ENCODE results near the gene TOP3B. TPM values are rescaled to one million over a fixed set of nuclear protein-coding genes. Genes with fewer than 3 reads are reported as not detected.

TOP3B gene
- 10 to 100 TPM; 45.7 to 49.9 TPM for total RNA-seq

GRCh38 chr22:21982338-21982965 is at the start of gene TOP3B:
Gene TOP3B, minus strand, starts transcription at chr22:21982787. Its CDS starts 7,078 bp downstream, at chr22:21975709.

GRCh38 chr22:21952586-21953571 is 29.7 kb downstream of the TOP3B start, which contains the start of gene PPM1F:
Gene PPM1F, minus strand, starts transcription at chr22:21952848. Its CDS starts 6,800 bp downstream, at chr22:21946048.

Other genes starting within 250 kb of the TOP3B start
- 10 to 100 TPM; 13.0 to 13.8 TPM for gene YPEL1, start 247.0 kb downstream of the TOP3B start, total RNA-seq
- gene MAPK1, start 115.1 kb downstream of the TOP3B start, total RNA-seq: 100 to 1,000 TPM; 102 to 105 TPM
- 10 to 100 TPM; 14.9 to 16.7 TPM for gene PPM1F, start 29.9 kb downstream of the TOP3B start, total RNA-seq